ENCODE results near the gene GCN1.

The GCN1 gene

DNA sequence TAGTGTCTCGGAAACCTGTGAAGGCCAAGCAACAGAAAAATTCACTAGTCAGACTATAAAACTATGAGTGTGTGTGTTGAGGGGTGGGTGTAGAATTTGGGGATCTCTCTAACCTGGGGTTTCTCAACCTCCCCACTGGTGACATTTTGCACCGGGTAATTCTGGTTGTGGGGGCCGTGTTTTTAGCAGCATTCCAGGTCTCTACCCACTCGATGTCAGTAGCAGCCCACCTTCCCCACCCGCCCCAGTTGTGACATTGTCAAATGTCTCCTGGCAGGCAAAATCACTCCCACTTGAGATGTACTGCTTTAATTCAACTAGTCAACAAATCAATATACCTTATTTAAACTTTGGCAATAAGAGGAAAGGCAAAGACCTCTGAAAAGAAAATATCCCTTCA is 4.1 kb downstream of the GCN1 start:
- Histone ChIP-seq H3K4me3 (replicated peaks; ENCODE audit: insufficient read depth, low read length) (no peak overlapping the region), H3K27ac (replicated peaks) (no peak overlapping the region), H3K27me3 (ENCODE audit: insufficient read depth, poor library complexity, severe bottlenecking) (no peaks in the 10 kb centered on the region)
- DNase-seq (ENCODE audit: low read depth in 1 of 2, low spot score in 1 of 2): no peak
- TF ChIP-seq SPI1 (IDR thresholded peaks at IDR 0.05; ENCODE audit: borderline replicate concordance, low read depth): no peak
- TF ChIP-seq, protein P1, sequence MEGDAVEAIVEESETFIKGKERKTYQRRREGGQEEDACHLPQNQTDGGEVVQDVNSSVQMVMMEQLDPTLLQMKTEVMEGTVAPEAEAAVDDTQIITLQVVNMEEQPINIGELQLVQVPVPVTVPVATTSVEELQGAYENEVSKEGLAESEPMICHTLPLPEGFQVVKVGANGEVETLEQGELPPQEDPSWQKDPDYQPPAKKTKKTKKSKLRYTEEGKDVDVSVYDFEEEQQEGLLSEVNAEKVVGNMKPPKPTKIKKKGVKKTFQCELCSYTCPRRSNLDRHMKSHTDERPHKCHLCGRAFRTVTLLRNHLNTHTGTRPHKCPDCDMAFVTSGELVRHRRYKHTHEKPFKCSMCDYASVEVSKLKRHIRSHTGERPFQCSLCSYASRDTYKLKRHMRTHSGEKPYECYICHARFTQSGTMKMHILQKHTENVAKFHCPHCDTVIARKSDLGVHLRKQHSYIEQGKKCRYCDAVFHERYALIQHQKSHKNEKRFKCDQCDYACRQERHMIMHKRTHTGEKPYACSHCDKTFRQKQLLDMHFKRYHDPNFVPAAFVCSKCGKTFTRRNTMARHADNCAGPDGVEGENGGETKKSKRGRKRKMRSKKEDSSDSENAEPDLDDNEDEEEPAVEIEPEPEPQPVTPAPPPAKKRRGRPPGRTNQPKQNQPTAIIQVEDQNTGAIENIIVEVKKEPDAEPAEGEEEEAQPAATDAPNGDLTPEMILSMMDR (IDR thresholded peaks at IDR 0.05; ENCODE audit: insufficient read depth, low read length): no peak

DNA sequence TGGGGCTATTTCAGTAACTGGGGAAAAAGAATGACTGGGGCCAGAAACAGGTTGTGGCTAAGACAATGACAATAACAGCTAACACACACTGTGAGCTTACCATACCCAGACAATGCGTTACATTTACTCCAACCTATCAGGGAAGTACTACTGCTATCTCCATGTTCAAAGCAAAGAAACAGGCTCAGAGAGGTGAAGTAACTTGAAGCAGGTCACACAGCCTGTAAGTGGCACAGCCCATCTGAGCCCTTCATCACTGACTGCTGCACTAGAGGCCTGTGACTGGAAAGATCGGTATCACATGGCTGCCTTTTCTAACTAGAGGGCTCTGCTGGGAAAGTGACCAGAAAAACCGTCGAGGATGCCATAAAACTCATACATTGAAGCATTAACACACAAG is 7.9 kb downstream of the GCN1 start:
- Histone ChIP-seq H3K27ac (replicated peaks) (no peak overlapping the region), H3K4me3 (replicated peaks; ENCODE audit: insufficient read depth, low read length) (no peak overlapping the region), H3K27me3 (ENCODE audit: insufficient read depth, poor library complexity, severe bottlenecking) (no peaks in the 10 kb centered on the region)
- TF ChIP-seq GABPA (IDR thresholded peaks at IDR 0.05; ENCODE audit: low read depth) (no peak), POLR2AphosphoS5 (IDR thresholded peaks at IDR 0.05; ENCODE audit: low read depth) (no peak), SPI1 (IDR thresholded peaks at IDR 0.05; ENCODE audit: borderline replicate concordance, low read depth) (no peak)
- TF ChIP-seq, protein P1 (IDR thresholded peaks at IDR 0.05; ENCODE audit: insufficient read depth, low read length): no peak
- TF ChIP-seq, protein P2, sequence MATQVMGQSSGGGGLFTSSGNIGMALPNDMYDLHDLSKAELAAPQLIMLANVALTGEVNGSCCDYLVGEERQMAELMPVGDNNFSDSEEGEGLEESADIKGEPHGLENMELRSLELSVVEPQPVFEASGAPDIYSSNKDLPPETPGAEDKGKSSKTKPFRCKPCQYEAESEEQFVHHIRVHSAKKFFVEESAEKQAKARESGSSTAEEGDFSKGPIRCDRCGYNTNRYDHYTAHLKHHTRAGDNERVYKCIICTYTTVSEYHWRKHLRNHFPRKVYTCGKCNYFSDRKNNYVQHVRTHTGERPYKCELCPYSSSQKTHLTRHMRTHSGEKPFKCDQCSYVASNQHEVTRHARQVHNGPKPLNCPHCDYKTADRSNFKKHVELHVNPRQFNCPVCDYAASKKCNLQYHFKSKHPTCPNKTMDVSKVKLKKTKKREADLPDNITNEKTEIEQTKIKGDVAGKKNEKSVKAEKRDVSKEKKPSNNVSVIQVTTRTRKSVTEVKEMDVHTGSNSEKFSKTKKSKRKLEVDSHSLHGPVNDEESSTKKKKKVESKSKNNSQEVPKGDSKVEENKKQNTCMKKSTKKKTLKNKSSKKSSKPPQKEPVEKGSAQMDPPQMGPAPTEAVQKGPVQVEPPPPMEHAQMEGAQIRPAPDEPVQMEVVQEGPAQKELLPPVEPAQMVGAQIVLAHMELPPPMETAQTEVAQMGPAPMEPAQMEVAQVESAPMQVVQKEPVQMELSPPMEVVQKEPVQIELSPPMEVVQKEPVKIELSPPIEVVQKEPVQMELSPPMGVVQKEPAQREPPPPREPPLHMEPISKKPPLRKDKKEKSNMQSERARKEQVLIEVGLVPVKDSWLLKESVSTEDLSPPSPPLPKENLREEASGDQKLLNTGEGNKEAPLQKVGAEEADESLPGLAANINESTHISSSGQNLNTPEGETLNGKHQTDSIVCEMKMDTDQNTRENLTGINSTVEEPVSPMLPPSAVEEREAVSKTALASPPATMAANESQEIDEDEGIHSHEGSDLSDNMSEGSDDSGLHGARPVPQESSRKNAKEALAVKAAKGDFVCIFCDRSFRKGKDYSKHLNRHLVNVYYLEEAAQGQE (IDR thresholded peaks at IDR 0.05; ENCODE audit: insufficient replicate concordance, low read depth): no peak
- no peak for DNase-seq (ENCODE audit: low read depth in 1 of 2, low spot score in 1 of 2)

DNA sequence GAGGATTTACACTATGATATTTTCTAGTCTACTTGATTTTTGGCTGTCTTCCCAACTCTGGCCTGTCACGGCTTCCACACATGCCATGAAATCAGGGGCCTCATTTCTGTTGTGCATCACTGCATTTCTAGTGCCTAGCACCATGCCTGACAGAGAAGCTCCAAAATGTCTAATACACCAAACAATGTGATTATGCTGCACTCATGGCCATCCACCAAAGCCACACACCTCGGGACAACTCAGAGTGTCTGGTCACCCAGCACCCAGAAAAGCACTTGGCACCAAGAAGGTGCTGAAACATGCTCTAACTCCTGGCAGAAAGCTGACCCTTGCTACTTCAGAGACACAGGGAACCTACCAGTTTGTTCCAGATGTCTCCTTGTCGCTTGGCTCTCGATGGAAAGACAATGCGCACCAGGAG is 11.3 kb downstream of the GCN1 start:
- H3K27ac ChIP-seq (replicated peaks): no peak overlapping the region
- no peak for DNase-seq (ENCODE audit: low read depth in 1 of 2, low spot score in 1 of 2)
- TF ChIP-seq SPI1 (IDR thresholded peaks at IDR 0.05; ENCODE audit: borderline replicate concordance, low read depth): no peak
- no peak for TF ChIP-seq GABPA (IDR thresholded peaks at IDR 0.05; ENCODE audit: low read depth)
- TF ChIP-seq POLR2AphosphoS5 (IDR thresholded peaks at IDR 0.05; ENCODE audit: low read depth): no peak
- TF ChIP-seq, protein P2 (IDR thresholded peaks at IDR 0.05; ENCODE audit: insufficient replicate concordance, low read depth): no peak
- H3K4me3 ChIP-seq (replicated peaks; ENCODE audit: insufficient read depth, low read length): no peak overlapping the region
- no peaks in the 10 kb centered on the region for H3K27me3 ChIP-seq (ENCODE audit: insufficient read depth, poor library complexity, severe bottlenecking)

DNA sequence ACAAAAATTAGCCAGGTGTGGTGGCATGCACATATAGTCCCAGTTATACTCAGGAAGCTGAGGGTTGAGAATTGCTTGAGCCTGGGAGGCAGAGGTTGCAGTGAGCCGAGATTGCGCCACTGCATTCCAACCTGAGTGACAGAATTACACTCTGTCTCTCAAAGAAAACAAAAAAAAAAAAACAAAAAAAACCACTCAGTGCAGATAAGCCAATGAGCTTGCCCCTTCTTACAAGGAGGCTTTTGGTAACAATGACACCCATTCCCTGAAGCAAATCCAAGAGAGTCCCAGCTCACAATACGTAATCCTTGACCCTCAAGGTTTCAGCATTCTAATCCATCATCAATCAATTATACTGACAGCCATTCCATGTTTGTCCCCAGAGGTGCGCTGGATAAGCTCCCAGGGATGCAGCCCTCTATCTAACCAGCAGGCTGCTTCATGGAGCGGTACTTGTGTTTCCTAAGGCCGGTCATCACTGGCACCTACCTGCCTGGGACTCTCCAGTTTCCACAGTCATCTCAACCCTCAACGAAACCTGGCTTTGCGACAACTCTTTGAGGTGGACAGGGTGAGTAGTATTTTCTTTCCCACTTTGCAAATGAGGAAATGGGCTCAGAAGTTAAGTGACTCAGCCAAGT is 12.4 kb downstream of the GCN1 start:
- Histone ChIP-seq H3K27me3 (ENCODE audit: insufficient read depth, poor library complexity, severe bottlenecking) (no peaks in the 10 kb centered on the region), H3K4me3 (replicated peaks; ENCODE audit: insufficient read depth, low read length) (no peak overlapping the region), H3K27ac (replicated peaks) (no peak overlapping the region)
- no peak for DNase-seq (ENCODE audit: low read depth in 1 of 2, low spot score in 1 of 2)
- TF ChIP-seq SPI1 (IDR thresholded peaks at IDR 0.05; ENCODE audit: borderline replicate concordance, low read depth): no peak
- TF ChIP-seq POLR2AphosphoS5 (IDR thresholded peaks at IDR 0.05; ENCODE audit: low read depth): no peak
- no peak for TF ChIP-seq GABPA (IDR thresholded peaks at IDR 0.05; ENCODE audit: low read depth)
- TF ChIP-seq, protein P2 (IDR thresholded peaks at IDR 0.05; ENCODE audit: insufficient replicate concordance, low read depth): no peak
- TF ChIP-seq, protein P1 (IDR thresholded peaks at IDR 0.05; ENCODE audit: insufficient read depth, low read length): no peak

All from HL-60 (cell line).